Measurements from ENCODE around the gene MAP2K1.

MAP2K1 gene

GRCh38 chr15:66503780-66504562, 117.3 kb downstream of the MAP2K1 start:
- Mint-ChIP-seq H3K9me3 (no peaks in the 10 kb centered on the region), H3K27ac (peak overlapping the region; percentile 94), H3K4me1 (ENCODE audit: low read depth) (peaks cover 47% of the 10 kb centered on the region), H3K36me3 (ENCODE audit: low read depth) (peaks cover 67% of the 10 kb centered on the region), H3K4me3 (peak overlapping the region; percentile 98), H3K27me3 (no peaks in the 10 kb centered on the region)
- intact Hi-C loops (cut with micrococcal nuclease): loop anchor here (2.0 kb wide), 1 partner anchor 117 kb away; the partner anchor contains the start of gene MAP2K1

DNA sequence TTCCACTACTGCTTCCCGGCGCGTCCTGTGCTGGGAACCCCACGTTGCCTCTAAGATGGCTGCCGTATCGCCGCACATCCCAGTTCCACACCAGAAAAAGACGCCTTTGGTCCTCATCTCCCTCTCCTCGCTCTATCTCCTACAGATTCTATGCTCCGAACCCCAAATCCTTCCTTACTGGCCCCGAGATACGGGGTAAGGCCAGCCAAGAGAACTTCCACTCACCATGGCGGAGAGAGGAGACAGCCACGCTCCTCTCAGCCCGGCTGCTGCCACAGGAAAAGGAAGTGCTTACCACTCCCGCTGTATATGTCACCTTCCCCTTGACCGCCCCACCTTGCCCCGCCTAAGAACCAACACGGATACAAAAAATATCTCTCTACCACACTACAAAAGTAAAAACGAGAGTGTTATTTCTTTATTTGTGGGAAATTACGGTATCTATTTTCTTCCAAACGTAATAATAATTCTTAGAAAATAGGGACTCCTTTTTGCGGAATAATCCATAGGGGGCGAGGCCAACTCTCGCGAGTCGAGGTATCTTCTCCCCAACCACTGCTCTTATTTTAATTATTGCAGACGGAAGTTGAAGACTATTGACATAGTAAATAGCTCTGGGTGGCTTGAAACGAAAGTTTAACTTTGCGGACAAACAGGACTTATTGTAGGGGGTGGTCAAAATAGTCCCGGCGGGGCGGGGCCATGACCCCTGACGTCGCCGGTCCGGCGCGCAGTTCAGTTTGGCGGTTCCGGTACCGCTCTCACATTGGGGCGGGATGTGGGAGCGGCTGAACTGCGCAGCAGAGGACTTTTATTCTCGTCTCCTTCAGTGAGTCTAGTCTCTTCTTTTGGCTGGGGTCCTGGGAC, 118.1 kb downstream of the MAP2K1 start, which contains the start of the genes RPL4 and ZWILCH:
Gene RPL4, minus strand, starts transcription at position 293 of the 867 bp plus-strand sequence. Its CDS starts 65 bp downstream, at position 228.
Gene ZWILCH, plus strand, starts transcription at position 764 of the 867 bp plus-strand sequence. Its CDS starts 13 bp downstream, at position 777.
- peak within 1 kb of the TSS; percentile 94 for H3K27ac Mint-ChIP-seq
- H3K27me3 Mint-ChIP-seq: no peaks in the 10 kb centered on the region
- H3K36me3 Mint-ChIP-seq (ENCODE audit: low read depth): peaks cover 63% of the 10 kb centered on the region
- intact Hi-C loops (cut with micrococcal nuclease): loop anchor here (1.0 to 2.0 kb wide), 2 partner anchors 7 to 118 kb away; partner anchors contain the start of genes MAP2K1 and SNAPC5
- peak within 1 kb of the TSS; percentile 98 for H3K4me3 Mint-ChIP-seq
- peaks cover 47% of the 10 kb centered on the region for H3K4me1 Mint-ChIP-seq (ENCODE audit: low read depth)
- no peaks in the 10 kb centered on the region for H3K9me3 Mint-ChIP-seq

- Mint-ChIP-seq H3K4me1 (ENCODE audit: low read depth) (peaks cover 42% of the 10 kb centered on the region), H3K4me3 (peak overlapping the region; percentile 98), H3K27me3 (no peaks in the 10 kb centered on the region), H3K36me3 (ENCODE audit: low read depth) (peaks cover 57% of the 10 kb centered on the region), H3K27ac (peak overlapping the region; percentile 94), H3K9me3 (no peaks in the 10 kb centered on the region)
- intact Hi-C loops (cut with micrococcal nuclease): loop anchor here (1.0 to 2.0 kb wide), 2 partner anchors 8 to 119 kb away; partner anchors contain the start of genes MAP2K1 and SNAPC5
These were observed 118.7 kb downstream of the MAP2K1 start for GRCh38 chr15:66505430-66505811.

- peak overlapping the region; percentile 94 for H3K27ac Mint-ChIP-seq
- intact Hi-C loops (cut with micrococcal nuclease): loop anchor here (1.0 to 2.0 kb wide), 2 partner anchors 9 to 119 kb away; partner anchors contain the start of genes MAP2K1 and SNAPC5
- H3K4me1 Mint-ChIP-seq (ENCODE audit: low read depth): peaks cover 39% of the 10 kb centered on the region
- no peaks in the 10 kb centered on the region for H3K9me3 Mint-ChIP-seq
- no peaks in the 10 kb centered on the region for H3K27me3 Mint-ChIP-seq
- H3K4me3 Mint-ChIP-seq: peak overlapping the region; percentile 98
- peaks cover 53% of the 10 kb centered on the region for H3K36me3 Mint-ChIP-seq (ENCODE audit: low read depth)
These were observed 119.1 kb downstream of the MAP2K1 start for GRCh38 chr15:66505818-66506217.

- Mint-ChIP-seq H3K27me3 (no peaks in the 10 kb centered on the region), H3K4me3 (no peak overlapping the region), H3K36me3 (ENCODE audit: low read depth) (peaks cover 28% of the 10 kb centered on the region), H3K27ac (no peak overlapping the region), H3K9me3 (no peaks in the 10 kb centered on the region), H3K4me1 (ENCODE audit: low read depth) (peaks cover 21% of the 10 kb centered on the region)
- intact Hi-C loops (cut with micrococcal nuclease): no loop called here
These were observed 121.7 kb downstream of the MAP2K1 start for GRCh38 chr15:66508293-66508883.

DNA sequence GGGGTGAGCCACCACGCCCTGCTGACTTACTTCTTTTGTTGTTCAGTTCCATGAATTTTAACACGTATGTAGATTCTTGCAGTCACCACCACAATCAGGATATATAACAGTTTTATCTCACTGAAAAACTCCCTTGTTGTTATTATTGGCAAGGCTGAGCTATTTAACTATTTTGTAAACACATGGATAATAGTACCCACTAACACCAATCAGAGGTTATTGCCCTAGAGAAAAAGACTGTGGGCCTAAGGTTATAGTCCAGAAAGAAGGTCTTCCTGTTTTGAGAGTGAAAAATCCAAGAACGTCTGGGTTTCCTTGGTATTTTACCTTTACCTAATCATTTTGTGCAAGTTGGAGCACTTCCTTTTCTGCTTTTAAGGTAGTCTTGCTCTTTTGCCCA, 127.9 kb downstream of the MAP2K1 start:
- Mint-ChIP-seq H3K27ac (no peak overlapping the region), H3K36me3 (ENCODE audit: low read depth) (peaks cover 43% of the 10 kb centered on the region), H3K4me3 (no peak overlapping the region), H3K4me1 (ENCODE audit: low read depth) (peaks cover 7% of the 10 kb centered on the region), H3K27me3 (no peaks in the 10 kb centered on the region), H3K9me3 (no peaks in the 10 kb centered on the region)
- intact Hi-C loops (cut with micrococcal nuclease): no loop called here

DNA sequence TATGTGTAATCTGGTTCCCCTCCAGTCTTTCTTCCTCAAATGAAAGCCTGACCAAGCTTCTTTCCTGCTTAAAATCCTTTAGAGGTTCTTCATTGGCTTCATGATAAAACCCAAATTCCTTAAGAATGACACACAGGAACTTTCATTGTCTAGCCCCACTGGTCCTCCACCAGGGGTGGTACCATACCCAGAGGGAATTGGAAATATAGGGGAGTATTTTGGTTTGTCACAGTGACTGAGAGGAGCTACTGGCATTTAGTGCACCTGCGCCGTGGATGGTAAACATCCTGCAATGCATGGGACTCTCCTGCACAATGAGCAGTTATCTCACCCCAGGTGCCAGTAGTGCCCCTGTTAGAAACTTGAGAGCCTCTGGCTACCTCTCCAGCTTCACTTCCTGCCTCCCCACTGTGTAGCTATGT, 129.2 kb downstream of the MAP2K1 start:
- intact Hi-C loops (cut with micrococcal nuclease): no loop called here
- Mint-ChIP-seq H3K9me3 (no peaks in the 10 kb centered on the region), H3K27ac (no peak overlapping the region), H3K4me3 (no peak overlapping the region), H3K27me3 (no peaks in the 10 kb centered on the region), H3K4me1 (ENCODE audit: low read depth) (peaks cover 7% of the 10 kb centered on the region), H3K36me3 (ENCODE audit: low read depth) (peaks cover 45% of the 10 kb centered on the region)

DNA sequence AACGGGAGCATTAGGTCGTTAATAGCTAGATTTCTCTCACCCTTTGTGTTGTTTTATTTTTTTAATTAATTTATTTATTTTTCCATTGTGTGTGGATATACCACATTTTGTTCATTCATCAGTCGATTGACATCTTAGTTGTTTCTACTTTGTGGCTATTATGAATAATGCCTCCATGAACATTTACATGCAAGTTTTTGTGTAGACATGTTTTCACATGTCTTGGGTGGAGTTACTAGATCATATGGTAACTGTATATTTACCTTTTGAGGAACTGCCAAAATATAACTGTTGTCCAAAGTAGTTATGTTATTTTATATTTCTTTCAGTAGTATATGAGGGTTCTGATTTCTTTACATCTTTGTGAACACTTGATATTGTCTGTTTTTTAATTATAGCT, 137.2 kb downstream of the MAP2K1 start:
- Mint-ChIP-seq H3K27me3 (no peaks in the 10 kb centered on the region), H3K4me1 (ENCODE audit: low read depth) (peaks cover 17% of the 10 kb centered on the region), H3K27ac (no peak overlapping the region), H3K4me3 (no peak overlapping the region), H3K36me3 (ENCODE audit: low read depth) (peaks cover 34% of the 10 kb centered on the region), H3K9me3 (no peaks in the 10 kb centered on the region)
- intact Hi-C loops (cut with micrococcal nuclease): no loop called here

DNA sequence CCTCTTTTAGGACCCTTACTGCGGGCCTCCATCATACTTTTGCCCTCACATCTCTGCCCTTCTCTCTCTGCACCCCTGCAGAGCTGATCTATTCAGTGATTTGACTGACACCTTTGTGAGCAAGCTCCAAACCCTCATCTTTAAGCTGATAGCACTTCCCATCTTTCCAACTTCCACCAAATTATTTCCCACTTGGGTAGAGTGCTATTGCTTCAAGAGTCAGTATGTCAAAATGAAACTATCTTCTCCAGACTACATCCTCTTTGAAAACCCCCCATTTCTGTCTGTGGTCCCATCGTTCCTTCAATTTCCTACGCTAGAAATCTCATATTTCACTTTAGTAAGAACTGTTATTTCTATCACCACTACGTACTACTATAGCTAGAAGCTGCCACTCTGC, 138.1 kb downstream of the MAP2K1 start:
- Mint-ChIP-seq H3K9me3 (no peaks in the 10 kb centered on the region), H3K27ac (peak overlapping the region; percentile 18), H3K4me3 (peak overlapping the region; percentile 15), H3K4me1 (ENCODE audit: low read depth) (peaks cover 17% of the 10 kb centered on the region), H3K27me3 (no peaks in the 10 kb centered on the region), H3K36me3 (ENCODE audit: low read depth) (peaks cover 41% of the 10 kb centered on the region)
- intact Hi-C loops (cut with micrococcal nuclease): no loop called here

GRCh38 chr15:66535056-66535455, 148.3 kb downstream of the MAP2K1 start:
- Mint-ChIP-seq H3K27ac (no peak overlapping the region), H3K4me3 (no peak overlapping the region)
- intact Hi-C loops (cut with micrococcal nuclease): no loop called here

More at GRCh38 chr15:66535056-66535455, 148.3 kb downstream of the MAP2K1 start:
- Mint-ChIP-seq H3K9me3 (no peaks in the 10 kb centered on the region), H3K36me3 (ENCODE audit: low read depth) (peaks cover 23% of the 10 kb centered on the region), H3K27me3 (no peaks in the 10 kb centered on the region), H3K4me1 (ENCODE audit: low read depth) (peaks cover 13% of the 10 kb centered on the region)

Measured in dendritic cell treated with granulocyte-macrophage colony-stimulating factor and Interleukin-4, amounts not matched to agents 40 ng/mL and 50 ng/mL, for 4 days (primary cell).